ENCODE measurements around the gene ZNF407. TPM values are rescaled to one million over a fixed set of nuclear protein-coding genes. Genes with fewer than 3 reads are reported as not detected.

The ZNF407 gene
- total RNA-seq, 1 donor from 2014 or later, result 8.7 TPM

GRCh38 chr18:74896390-74896991 lies 298.8 kb downstream of the ZNF407 start:
- Histone ChIP-seq H3K4me1 (no peaks in the 10 kb centered on the region), H3K27ac (no peak overlapping the region), H3K36me3 (no peaks in the 10 kb centered on the region), H3K4me3 (no peak overlapping the region), H3K27me3 (no peaks in the 10 kb centered on the region), H3K9me3 (no peaks in the 10 kb centered on the region)
- DNase-seq (ENCODE audit: low spot score in 2 of 2), result no peak
- TF ChIP-seq CTCF (IDR thresholded peaks at IDR 0.05), result peak in 2 of 3 experiments; percentile 35 to 38
- intact Hi-C loops (cut with DNase I), result no loop called here

GRCh38 chr18:74897971-74898657 lies 300.4 kb downstream of the ZNF407 start:
- no peak overlapping the region for H3K27ac ChIP-seq
- no peak for TF ChIP-seq CTCF (IDR thresholded peaks at IDR 0.05)
- intact Hi-C loops (cut with DNase I), result no loop called here
- H3K36me3 ChIP-seq, result no peaks in the 10 kb centered on the region
- H3K4me3 ChIP-seq, result no peak overlapping the region
- no peaks in the 10 kb centered on the region for H3K9me3 ChIP-seq
- H3K4me1 ChIP-seq, result no peaks in the 10 kb centered on the region
- DNase-seq (ENCODE audit: low spot score in 2 of 2), result no peak
- no peaks in the 10 kb centered on the region for H3K27me3 ChIP-seq

GRCh38 chr18:74898965-74899364 lies 301.3 kb downstream of the ZNF407 start:
- DNase-seq (ENCODE audit: low spot score in 2 of 2), result no peak
- Histone ChIP-seq H3K4me1 (no peaks in the 10 kb centered on the region), H3K4me3 (no peak overlapping the region), H3K27ac (no peak overlapping the region), H3K27me3 (no peaks in the 10 kb centered on the region), H3K36me3 (no peaks in the 10 kb centered on the region), H3K9me3 (no peaks in the 10 kb centered on the region)
- intact Hi-C loops (cut with DNase I), result no loop called here
- no peak for TF ChIP-seq CTCF (IDR thresholded peaks at IDR 0.05)

GRCh38 chr18:74899554-74899953 lies 301.9 kb downstream of the ZNF407 start:
- DNase-seq (ENCODE audit: low spot score in 2 of 2), result no peak
- H3K9me3 ChIP-seq, result no peaks in the 10 kb centered on the region
- H3K27me3 ChIP-seq, result no peaks in the 10 kb centered on the region
- TF ChIP-seq CTCF (IDR thresholded peaks at IDR 0.05), result no peak
- H3K27ac ChIP-seq, result no peak overlapping the region
- H3K4me1 ChIP-seq, result no peaks in the 10 kb centered on the region
- no peaks in the 10 kb centered on the region for H3K36me3 ChIP-seq
- intact Hi-C loops (cut with DNase I), result no loop called here
- no peak overlapping the region for H3K4me3 ChIP-seq

GRCh38 chr18:74901362-74902146 lies 303.9 kb downstream of the ZNF407 start:
- Histone ChIP-seq H3K4me3 (no peak overlapping the region), H3K36me3 (no peaks in the 10 kb centered on the region), H3K27me3 (no peaks in the 10 kb centered on the region), H3K4me1 (no peaks in the 10 kb centered on the region), H3K27ac (no peak overlapping the region), H3K9me3 (no peaks in the 10 kb centered on the region)
- intact Hi-C loops (cut with DNase I), result no loop called here
- no peak for TF ChIP-seq CTCF (IDR thresholded peaks at IDR 0.05)
- no peak for DNase-seq (ENCODE audit: low spot score in 2 of 2)

Data from ascending aorta (tissue), 2 donors.